Ishikawa (cell line): ENCODE measurements around the gene HTRA3.

Experiments
- CEBPB ChIP-seq: IDR thresholded peaks from 2 replicates; pipeline ENCODE4 v1.6.1; 2012
- CREB1 ChIP-seq: IDR thresholded peaks from 2 replicates; pipeline ENCODE4 v1.6.1; 2012; ENCODE audit warnings: low read depth
- EGR1 ChIP-seq: IDR thresholded peaks from 2 replicates; pipeline ENCODE4 v1.6.1; 2012
- EP300 ChIP-seq: IDR thresholded peaks from 2 replicates; pipeline ENCODE4 v1.6.1; 2012; ENCODE audit warnings: borderline replicate concordance
- FOXM1 ChIP-seq: IDR thresholded peaks from 2 replicates; pipeline ENCODE4 v1.6.1; 2012; ENCODE audit warnings: low read depth, borderline replicate concordance
- NFIC ChIP-seq: IDR thresholded peaks from 2 replicates; pipeline ENCODE4 v1.6.1; 2012
- RAD21 ChIP-seq: IDR thresholded peaks from 2 replicates; pipeline ENCODE4 v1.6.1; 2012; ENCODE audit warnings: low read depth
- TAF1 ChIP-seq: IDR thresholded peaks from 2 replicates; pipeline ENCODE4 v1.6.1; 2012; ENCODE audit warnings: low read depth, mild to moderate bottlenecking
- TCF12 ChIP-seq: IDR thresholded peaks from 2 replicates; pipeline ENCODE4 v1.6.1; 2012; ENCODE audit warnings: low read depth
- TEAD4 ChIP-seq: IDR thresholded peaks from 2 replicates; pipeline ENCODE4 v1.6.1; 2012
- YY1 ChIP-seq: IDR thresholded peaks from 2 replicates; pipeline ENCODE4 v1.6.1; 2012; ENCODE audit warnings: low read depth
- ZBTB7A ChIP-seq: IDR thresholded peaks from 2 replicates; pipeline ENCODE4 v1.6.1; 2012; ENCODE audit warnings: low read depth
- TF ChIP-seq, protein P1 (sequence below): IDR thresholded peaks from 2 replicates; pipeline ENCODE4 v1.6.1; 2012
- TF ChIP-seq, protein P2 (sequence below): IDR thresholded peaks from 2 replicates; pipeline ENCODE4 v1.6.1; 2012; ENCODE audit warnings: low read depth, mild to moderate bottlenecking
- TF ChIP-seq, protein P3 (sequence below): IDR thresholded peaks from 2 replicates; pipeline ENCODE4 v1.6.1; 2012

The HTRA3 gene

DNA sequence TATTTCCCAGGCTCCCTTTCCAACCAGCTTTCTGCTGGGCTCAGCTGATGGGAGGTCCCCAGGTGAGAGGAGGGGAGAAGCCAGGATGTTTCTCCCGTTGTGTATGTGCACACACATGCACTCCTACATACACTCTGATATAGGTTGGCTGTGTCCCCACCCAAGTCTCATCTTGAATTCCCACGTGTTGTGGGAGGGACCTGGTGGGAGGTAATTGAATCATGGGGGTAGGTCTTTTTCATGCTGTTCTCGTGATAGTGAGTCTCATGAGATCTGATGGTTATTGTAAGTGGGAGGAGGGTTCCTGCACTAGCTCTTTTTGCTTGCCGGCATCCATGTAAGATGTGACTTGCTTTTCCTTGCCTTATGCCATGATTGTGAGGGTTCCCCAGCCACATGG, 11.7 kb upstream of the HTRA3 start:
- TF ChIP-seq, protein P1, sequence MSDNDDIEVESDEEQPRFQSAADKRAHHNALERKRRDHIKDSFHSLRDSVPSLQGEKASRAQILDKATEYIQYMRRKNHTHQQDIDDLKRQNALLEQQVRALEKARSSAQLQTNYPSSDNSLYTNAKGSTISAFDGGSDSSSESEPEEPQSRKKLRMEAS = no peak
- TF ChIP-seq NFIC (no peak), YY1 (no peak), TCF12 (no peak)

DNA sequence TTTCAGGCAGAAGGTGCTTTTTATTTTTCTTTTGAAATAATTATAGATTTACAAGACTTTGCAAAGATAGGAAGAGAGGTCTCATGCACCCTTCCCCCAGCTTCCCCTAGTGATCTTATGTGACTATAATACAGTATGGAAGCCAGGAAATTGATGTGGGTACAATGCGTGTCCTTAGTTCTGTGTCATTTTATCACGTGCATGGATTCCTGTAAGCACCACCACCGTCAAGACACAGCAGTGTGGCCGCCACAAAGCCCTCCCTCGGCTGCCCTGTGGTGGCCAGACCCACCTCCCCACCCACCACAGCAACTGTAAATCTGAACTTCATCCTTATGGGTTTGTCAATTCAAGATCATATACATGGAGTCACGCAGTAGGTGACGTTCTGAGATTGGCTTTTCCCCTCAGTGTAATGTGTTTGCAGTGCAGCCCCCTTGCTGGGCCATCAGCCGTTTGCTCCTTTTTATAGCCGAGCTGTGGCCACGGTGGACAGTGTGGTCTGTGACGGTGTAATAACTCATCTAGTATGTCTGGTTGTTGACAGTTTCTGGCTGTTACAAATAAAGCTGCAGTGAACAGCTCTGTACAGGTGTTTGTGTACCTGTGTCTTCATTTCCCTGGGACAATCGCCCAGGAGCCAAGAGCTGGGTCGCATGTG, 10.9 kb upstream of the HTRA3 start:
- TF ChIP-seq, protein P2, sequence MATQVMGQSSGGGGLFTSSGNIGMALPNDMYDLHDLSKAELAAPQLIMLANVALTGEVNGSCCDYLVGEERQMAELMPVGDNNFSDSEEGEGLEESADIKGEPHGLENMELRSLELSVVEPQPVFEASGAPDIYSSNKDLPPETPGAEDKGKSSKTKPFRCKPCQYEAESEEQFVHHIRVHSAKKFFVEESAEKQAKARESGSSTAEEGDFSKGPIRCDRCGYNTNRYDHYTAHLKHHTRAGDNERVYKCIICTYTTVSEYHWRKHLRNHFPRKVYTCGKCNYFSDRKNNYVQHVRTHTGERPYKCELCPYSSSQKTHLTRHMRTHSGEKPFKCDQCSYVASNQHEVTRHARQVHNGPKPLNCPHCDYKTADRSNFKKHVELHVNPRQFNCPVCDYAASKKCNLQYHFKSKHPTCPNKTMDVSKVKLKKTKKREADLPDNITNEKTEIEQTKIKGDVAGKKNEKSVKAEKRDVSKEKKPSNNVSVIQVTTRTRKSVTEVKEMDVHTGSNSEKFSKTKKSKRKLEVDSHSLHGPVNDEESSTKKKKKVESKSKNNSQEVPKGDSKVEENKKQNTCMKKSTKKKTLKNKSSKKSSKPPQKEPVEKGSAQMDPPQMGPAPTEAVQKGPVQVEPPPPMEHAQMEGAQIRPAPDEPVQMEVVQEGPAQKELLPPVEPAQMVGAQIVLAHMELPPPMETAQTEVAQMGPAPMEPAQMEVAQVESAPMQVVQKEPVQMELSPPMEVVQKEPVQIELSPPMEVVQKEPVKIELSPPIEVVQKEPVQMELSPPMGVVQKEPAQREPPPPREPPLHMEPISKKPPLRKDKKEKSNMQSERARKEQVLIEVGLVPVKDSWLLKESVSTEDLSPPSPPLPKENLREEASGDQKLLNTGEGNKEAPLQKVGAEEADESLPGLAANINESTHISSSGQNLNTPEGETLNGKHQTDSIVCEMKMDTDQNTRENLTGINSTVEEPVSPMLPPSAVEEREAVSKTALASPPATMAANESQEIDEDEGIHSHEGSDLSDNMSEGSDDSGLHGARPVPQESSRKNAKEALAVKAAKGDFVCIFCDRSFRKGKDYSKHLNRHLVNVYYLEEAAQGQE = no peak
- TF ChIP-seq NFIC = no peak
- TF ChIP-seq RAD21 = no peak
- no peak for TF ChIP-seq CEBPB
- TF ChIP-seq EP300 = no peak
- TF ChIP-seq FOXM1 = no peak
- TF ChIP-seq CREB1 = no peak
- no peak for TF ChIP-seq TCF12
- TF ChIP-seq YY1 = no peak
- TF ChIP-seq, protein P1 = no peak
- TF ChIP-seq, protein P3, sequence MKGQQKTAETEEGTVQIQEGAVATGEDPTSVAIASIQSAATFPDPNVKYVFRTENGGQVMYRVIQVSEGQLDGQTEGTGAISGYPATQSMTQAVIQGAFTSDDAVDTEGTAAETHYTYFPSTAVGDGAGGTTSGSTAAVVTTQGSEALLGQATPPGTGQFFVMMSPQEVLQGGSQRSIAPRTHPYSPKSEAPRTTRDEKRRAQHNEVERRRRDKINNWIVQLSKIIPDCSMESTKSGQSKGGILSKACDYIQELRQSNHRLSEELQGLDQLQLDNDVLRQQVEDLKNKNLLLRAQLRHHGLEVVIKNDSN = no peak
- TF ChIP-seq TAF1 = no peak
- no peak for TF ChIP-seq TEAD4
- TF ChIP-seq EGR1 = no peak
- TF ChIP-seq ZBTB7A = no peak

DNA sequence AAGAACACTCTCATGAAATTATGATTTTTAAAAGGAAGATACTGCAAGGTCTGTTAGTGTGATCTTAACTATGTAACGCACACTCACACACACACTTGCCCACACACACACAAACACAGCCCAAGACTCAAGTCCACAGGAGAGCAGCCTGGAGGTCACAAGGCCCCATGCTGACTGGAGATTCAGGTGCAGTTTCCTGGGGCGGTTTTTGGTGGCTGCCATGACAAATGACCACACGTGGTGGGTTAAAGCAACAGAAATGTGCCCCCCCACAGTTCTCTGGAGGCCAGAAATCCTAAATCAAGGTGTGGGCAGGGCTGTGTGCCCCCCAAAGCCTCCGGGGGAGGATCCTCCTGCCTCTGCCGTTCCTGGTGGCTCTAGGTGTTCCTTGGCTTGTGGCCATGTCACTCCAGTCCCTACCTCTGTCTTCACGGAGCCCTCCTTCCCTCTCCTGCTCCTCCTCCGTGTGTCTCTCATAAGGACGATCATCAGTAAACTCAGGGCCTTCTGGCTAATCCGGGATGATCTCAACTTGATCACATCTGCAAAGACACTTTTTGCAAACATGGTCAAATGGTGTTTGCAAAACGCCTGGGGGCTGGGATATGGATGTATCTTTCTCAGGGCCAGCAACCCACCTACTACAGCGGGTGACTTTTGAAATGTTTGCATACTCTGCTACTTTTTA, 9.7 kb upstream of the HTRA3 start:
- TF ChIP-seq FOXM1 (no peak), TAF1 (no peak), CEBPB (no peak), EGR1 (no peak), EP300 (no peak), TEAD4 (no peak), RAD21 (no peak), NFIC (no peak), YY1 (no peak), ZBTB7A (no peak), CREB1 (no peak), TCF12 (no peak)
- TF ChIP-seq, protein P2 = no peak
- TF ChIP-seq, protein P1 = no peak
- TF ChIP-seq, protein P3 = no peak

DNA sequence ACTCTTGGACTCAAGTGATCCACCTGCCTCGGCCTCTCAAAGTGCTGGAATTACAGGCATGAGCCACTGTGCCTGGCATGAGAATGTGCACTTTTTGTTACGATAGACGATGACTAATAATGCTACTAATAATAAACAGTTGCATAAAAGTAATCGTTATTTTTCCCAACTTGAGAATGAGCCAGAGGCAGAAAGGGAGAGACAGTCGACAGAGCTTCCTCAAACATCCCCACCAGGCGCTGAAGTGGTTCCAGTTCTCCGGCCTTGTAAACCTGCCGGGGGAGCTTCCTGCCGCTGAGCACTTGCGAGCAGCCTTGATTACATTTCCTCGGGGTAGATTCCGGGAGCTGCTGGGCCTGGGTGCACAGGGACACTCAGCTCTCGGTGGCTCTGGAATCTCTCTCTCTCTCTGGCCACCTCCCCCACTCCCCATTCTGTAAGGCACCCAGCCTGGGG, 8.9 kb upstream of the HTRA3 start:
- TF ChIP-seq TCF12 = no peak

DNA sequence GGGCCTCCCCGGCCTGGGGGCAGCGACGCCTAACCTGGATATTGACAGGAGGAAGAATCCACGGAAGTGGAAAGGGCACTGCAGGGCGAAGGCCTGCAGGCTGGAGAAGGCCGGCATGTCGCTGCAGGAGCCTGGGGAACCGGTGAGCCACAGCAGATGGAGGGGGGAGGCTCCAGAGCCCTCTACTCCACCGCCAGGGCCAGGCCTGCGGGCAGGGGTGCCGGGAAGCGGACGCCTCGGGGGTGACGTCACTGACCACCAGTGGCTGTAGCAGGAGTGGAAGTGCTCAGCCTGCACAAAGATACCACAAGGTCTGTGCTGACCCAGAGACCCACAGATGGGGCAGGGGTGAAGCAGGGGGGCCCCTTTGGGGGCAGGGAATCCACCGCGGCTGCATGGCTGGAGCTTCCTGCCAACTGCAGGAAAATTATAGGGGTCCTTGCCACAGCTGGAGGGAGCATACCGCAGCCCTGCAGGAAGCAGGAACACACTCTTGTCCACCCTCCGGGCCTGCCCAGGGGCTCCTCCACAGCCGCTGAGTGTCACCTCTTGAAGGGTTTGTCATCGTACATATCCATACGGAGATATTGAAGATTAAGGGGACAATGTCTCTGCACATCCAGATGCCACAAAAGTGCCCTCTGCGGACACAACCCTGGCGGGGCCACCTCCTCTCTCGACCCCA, 7.6 kb upstream of the HTRA3 start:
- TF ChIP-seq ZBTB7A (no peak), NFIC (no peak), TEAD4 (no peak), TAF1 (no peak), YY1 (no peak), CREB1 (no peak), RAD21 (no peak), TCF12 (no peak), CEBPB (no peak), EP300 (no peak)
- TF ChIP-seq, protein P3 = no peak
